Muscle layer of colon (tissue), 2 donors: ENCODE data around the gene ADORA1.

Source experiments
- H3K27ac ChIP-seq: one replicate; pipeline ENCODE4 v1.7.0; 2013; ENCODE audit warnings: low read depth, mild to moderate bottlenecking, low read length, moderate library complexity
- H3K27me3 ChIP-seq, 2 donors: one replicate each; pipeline ENCODE4 v1.7.0; 2013; ENCODE audit warnings: low read length in 2 of 2, mild to moderate bottlenecking in 2 of 2; ENCODE audit not compliant: insufficient read depth in 2 of 2, control insufficient read depth in 1 of 2
- H3K36me3 ChIP-seq: one replicate; pipeline ENCODE4 v1.7.0; 2013; ENCODE audit warnings: mild to moderate bottlenecking, low read length; ENCODE audit not compliant: insufficient read depth
- H3K4me1 ChIP-seq: one replicate; pipeline ENCODE4 v1.7.0; 2013; ENCODE audit warnings: mild to moderate bottlenecking, low read length; ENCODE audit not compliant: insufficient read depth
- H3K4me3 ChIP-seq, 2 donors: one replicate each; pipeline ENCODE4 v1.7.0; 2013; ENCODE audit warnings: low read length in 2 of 2, low read depth in 1 of 2, mild to moderate bottlenecking in 1 of 2, moderate library complexity in 1 of 2
- H3K9ac ChIP-seq: one replicate; pipeline ENCODE4 v1.7.0; 2013; ENCODE audit warnings: low read length
- H3K9me3 ChIP-seq: one replicate; pipeline ENCODE4 v1.7.0; 2013; ENCODE audit warnings: mild to moderate bottlenecking, low read length
- donor health status: abdominal sarcoma.
- donor health status: Adenocarcinoma of cecum.

The ADORA1 gene

DNA sequence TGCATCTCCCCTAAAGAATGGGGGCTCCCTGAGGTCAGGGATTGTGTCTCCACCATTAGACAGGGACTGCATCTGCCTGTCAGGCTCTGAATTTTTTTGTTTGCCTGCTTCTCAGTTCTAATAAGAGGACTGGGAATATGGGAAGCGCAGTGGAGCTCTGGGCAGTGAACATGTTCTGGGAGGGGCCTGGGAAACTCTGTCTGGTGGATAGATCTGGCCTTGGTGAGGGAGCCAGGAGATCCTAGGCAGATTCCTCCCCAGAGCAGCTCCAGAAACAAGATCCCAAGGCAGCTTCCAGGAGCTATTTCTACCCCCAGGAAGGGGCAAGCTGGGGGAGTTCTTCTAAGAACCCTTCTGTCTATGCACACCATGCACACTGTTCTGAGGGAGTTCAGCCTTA is 29.1 kb upstream of the ADORA1 start:
- Histone ChIP-seq H3K27ac (no peak overlapping the region), H3K27me3 (no peaks in the 10 kb centered on the region), H3K4me1 (no peaks in the 10 kb centered on the region), H3K9me3 (peaks cover 8% of the 10 kb centered on the region), H3K4me3 (no peak overlapping the region), H3K36me3 (no peaks in the 10 kb centered on the region), H3K9ac (no peak overlapping the region)

- no peak overlapping the region for H3K27ac ChIP-seq
- H3K9ac ChIP-seq: no peak overlapping the region
These were observed 28.5 kb upstream of the ADORA1 start for GRCh38 chr1:203098914-203099520.

GRCh38 chr1:203099805-203100515 is 27.6 kb upstream of the ADORA1 start:
- no peaks in the 10 kb centered on the region for H3K27me3 ChIP-seq
- H3K27ac ChIP-seq: no peak overlapping the region
- H3K36me3 ChIP-seq: no peaks in the 10 kb centered on the region

More at GRCh38 chr1:203098914-203099520, 28.5 kb upstream of the ADORA1 start:
- Histone ChIP-seq H3K36me3 (no peaks in the 10 kb centered on the region), H3K4me3 (no peak overlapping the region), H3K4me1 (no peaks in the 10 kb centered on the region), H3K27me3 (no peaks in the 10 kb centered on the region), H3K9me3 (peaks cover 8% of the 10 kb centered on the region)

GRCh38 chr1:203100516-203100869 is 27.0 kb upstream of the ADORA1 start:
- H3K9ac ChIP-seq: no peak overlapping the region
- no peaks in the 10 kb centered on the region for H3K4me1 ChIP-seq
- no peaks in the 10 kb centered on the region for H3K27me3 ChIP-seq
- no peak overlapping the region for H3K4me3 ChIP-seq
- H3K9me3 ChIP-seq: no peaks in the 10 kb centered on the region
- no peak overlapping the region for H3K27ac ChIP-seq
- no peaks in the 10 kb centered on the region for H3K36me3 ChIP-seq

More at GRCh38 chr1:203099805-203100515, 27.6 kb upstream of the ADORA1 start:
- H3K4me3 ChIP-seq: no peak overlapping the region
- H3K4me1 ChIP-seq: no peaks in the 10 kb centered on the region
- peaks cover under 1% of the 10 kb centered on the region for H3K9me3 ChIP-seq
- H3K9ac ChIP-seq: no peak overlapping the region

DNA sequence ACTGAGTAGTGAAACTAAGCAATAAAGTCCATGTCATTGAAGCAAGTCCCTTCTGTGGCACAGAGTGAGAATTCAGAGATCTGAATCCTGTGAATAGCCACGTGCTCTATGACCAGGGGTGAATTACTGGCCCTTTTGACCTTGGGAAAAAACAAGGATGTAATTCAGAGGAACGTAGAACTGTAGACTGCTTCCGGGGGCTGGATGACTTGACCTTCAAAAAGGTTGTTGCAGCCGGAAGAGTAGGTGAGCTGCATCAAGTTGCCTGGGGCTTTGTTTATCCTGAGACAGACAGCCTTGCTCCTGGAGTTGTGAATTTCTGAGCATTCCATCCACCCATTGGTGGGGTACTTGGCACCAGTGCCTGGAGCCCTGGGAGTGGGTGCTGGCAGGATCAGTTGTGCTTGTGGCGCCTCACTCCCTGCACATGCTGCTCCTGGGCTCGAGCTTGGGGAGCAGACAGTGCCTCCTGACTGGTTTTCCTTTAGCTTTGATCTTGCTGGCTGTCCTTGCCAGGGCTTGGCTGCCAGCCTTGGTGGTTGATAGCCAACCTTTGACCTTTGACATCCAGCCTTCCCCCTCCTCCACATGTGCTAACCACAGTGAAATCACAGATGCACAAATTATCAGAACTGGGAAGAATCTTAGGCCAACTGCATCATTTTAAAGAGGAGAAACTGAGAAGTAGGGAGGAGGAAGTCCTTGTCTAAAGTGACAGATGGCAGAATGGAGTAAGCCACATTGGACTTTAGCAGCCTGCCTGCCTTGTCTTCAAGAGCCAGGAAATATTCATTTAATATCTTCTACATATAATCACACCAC is 25.5 kb upstream of the ADORA1 start:
- Histone ChIP-seq H3K9me3 (no peaks in the 10 kb centered on the region), H3K27ac (no peak overlapping the region), H3K36me3 (no peaks in the 10 kb centered on the region), H3K4me3 (no peak overlapping the region), H3K4me1 (no peaks in the 10 kb centered on the region), H3K9ac (no peak overlapping the region), H3K27me3 (no peaks in the 10 kb centered on the region)

DNA sequence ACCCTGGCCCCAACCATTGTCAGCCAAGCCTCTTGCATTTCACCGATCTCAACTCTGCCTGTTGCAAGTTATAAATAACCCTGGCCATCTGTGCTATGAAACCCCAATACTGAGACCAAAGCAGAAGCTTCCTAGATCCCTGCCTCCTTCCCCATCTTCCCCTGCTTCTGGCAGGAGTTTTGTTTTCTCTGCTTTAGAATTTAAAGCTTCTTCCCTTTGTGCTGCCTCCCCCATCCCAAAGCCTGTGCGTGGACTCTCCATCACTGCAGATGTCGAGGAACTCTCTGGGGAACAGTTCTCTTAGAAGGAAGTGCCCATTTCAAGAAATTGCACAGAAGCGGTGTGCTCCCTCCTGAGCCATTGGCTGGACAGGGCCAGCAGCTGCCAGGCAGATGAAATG is 24.3 kb upstream of the ADORA1 start:
- H3K9ac ChIP-seq: no peak overlapping the region
- H3K27ac ChIP-seq: no peak overlapping the region
- H3K9me3 ChIP-seq: no peaks in the 10 kb centered on the region
- H3K4me3 ChIP-seq: no peak overlapping the region
- H3K4me1 ChIP-seq: no peaks in the 10 kb centered on the region
- no peaks in the 10 kb centered on the region for H3K27me3 ChIP-seq
- no peaks in the 10 kb centered on the region for H3K36me3 ChIP-seq

GRCh38 chr1:203103829-203104495 is 23.6 kb upstream of the ADORA1 start:
- Histone ChIP-seq H3K27me3 (no peaks in the 10 kb centered on the region), H3K27ac (no peak overlapping the region), H3K9me3 (no peaks in the 10 kb centered on the region), H3K4me1 (no peaks in the 10 kb centered on the region), H3K36me3 (no peaks in the 10 kb centered on the region), H3K9ac (no peak overlapping the region), H3K4me3 (no peak overlapping the region)

DNA sequence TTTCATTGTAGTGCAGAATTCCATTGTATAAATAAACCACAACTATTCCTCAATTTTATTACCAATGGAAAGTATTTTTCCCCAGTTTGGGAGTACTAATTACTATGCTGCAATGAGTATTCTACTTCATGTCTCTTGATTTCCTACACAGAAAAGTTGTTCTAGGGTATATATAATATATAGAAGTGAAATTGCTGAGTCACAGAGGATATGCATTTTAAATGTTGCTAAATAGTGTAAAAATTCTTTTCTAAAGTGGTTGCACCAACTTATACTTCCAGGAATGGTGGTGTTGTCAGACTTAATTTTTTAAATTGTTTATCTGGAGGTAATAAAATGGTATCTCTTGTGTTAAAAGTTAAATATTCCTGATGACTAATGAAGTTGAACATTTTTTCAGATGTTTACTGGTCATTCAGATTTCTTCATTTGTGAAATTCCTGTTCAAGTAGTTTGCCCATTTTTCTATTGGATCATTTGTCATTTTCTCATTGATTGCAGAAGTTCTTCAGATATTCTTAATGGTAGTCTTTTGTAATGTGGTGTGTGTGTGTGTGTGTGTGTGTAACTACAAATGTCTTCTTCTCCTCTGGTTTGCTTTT is 22.6 kb upstream of the ADORA1 start:
- Histone ChIP-seq H3K27ac (no peak overlapping the region), H3K36me3 (no peaks in the 10 kb centered on the region), H3K4me3 (no peak overlapping the region), H3K4me1 (no peaks in the 10 kb centered on the region), H3K27me3 (no peaks in the 10 kb centered on the region), H3K9ac (no peak overlapping the region), H3K9me3 (no peaks in the 10 kb centered on the region)

DNA sequence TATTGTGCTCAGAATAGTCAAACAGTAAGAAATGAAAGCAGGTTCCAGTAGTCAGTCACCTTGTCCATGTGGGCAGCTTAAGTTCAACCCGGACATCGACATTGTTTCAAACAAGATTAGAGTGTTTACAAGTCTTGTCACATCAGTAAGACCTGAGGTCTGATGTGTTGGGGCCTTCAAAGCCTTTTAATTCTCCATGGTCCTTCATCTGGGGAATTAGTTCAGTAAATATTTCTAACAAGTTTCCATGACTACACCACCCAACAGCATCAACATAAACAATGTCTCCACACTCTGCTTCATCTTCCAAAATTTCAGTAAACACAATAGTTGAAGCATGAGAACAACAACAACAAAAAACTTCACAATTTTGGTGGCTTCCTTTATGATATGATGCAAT is 15.1 kb upstream of the ADORA1 start:
- H3K9ac ChIP-seq: no peak overlapping the region
- H3K36me3 ChIP-seq: no peaks in the 10 kb centered on the region
- no peaks in the 10 kb centered on the region for H3K4me1 ChIP-seq
- H3K9me3 ChIP-seq: no peaks in the 10 kb centered on the region
- H3K4me3 ChIP-seq: no peak overlapping the region
- no peak overlapping the region for H3K27ac ChIP-seq
- H3K27me3 ChIP-seq: no peaks in the 10 kb centered on the region

- Histone ChIP-seq H3K4me3 (no peak overlapping the region), H3K4me1 (peaks cover 8% of the 10 kb centered on the region), H3K36me3 (no peaks in the 10 kb centered on the region), H3K27ac (no peak overlapping the region), H3K27me3 (peaks cover 0 to 2% of the 10 kb centered on the region in 2 donors), H3K9me3 (no peaks in the 10 kb centered on the region), H3K9ac (no peak overlapping the region)
These were observed 14.2 kb upstream of the ADORA1 start for GRCh38 chr1:203113308-203113707.

- Histone ChIP-seq H3K27ac (no peak overlapping the region), H3K4me1 (peaks cover 8% of the 10 kb centered on the region), H3K27me3 (peaks cover 0 to 11% of the 10 kb centered on the region in 2 donors), H3K9me3 (no peaks in the 10 kb centered on the region), H3K9ac (no peak overlapping the region), H3K4me3 (no peak overlapping the region), H3K36me3 (no peaks in the 10 kb centered on the region)
These were observed 13.3 kb upstream of the ADORA1 start for GRCh38 chr1:203114202-203114601.
